Measurements from ENCODE around the gene PAFAH1B2. TPM values are rescaled to one million over a fixed set of nuclear protein-coding genes. Genes with fewer than 3 reads are reported as not detected.

Gene PAFAH1B2
- total and polyA plus RNA-seq, 2 of the 8 experiments (the other 6 are each of a cell fraction or from before 2014, with no cell fraction given) = 38.2 to 161 TPM

DNA sequence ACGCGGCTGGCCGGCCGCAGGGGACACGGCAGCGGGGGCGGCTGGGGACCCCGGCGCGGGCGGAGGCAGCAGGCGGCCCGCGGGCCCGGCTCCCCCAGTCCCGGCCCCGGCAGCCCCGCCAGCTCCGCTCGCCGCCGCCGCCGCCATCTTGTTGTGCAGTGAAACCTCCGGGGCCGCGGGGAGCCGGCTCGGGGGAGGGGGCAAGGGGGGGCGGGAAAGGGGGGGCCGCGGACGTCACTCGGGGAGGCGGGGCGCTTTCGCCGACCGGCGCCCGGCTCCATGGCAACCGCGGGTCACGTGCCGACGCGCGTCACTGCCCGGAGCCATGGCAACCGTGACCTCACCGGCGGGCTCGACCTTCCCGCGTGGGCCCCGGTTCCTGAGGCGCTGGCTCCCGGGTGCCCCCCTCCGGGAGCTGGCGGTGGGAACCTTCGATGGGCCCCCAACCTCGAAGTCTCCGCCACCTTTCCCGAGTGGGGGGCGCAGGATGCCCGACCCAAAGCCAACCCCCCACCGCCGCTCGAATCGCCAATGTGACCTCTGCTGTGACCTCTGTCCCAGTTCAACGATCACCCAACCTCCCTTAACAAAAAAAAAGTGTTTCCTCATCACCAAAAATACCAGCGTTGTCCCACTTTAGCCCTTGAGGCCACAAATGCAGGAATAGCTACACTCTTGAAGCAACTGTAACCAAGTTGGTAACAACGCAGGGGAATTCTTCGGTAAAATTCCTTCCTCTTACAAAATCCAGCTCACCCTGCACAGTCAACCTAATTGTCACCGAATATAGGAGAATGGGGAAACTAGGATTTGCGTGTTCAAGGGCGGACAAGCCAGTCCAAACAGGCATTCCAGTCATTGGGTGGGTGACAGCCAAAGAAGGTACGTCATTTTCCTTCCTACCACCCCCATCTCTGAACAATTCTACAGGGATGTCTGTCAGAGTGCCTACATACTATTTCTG, 45.5 kb upstream of the PAFAH1B2 start, which contains the start of gene SIK3 (continued):
- TF ChIP-seq SIN3A (conservative IDR thresholded peaks at IDR 0.05 in 1 of 2, IDR thresholded peaks at IDR 0.05 in 1 of 2; ENCODE audit: low read depth in 1 of 2, low read length in 2 of 2) (peak; percentile 80 to 94; a peak in 3 of 4 replicates), FOSL1 (IDR thresholded peaks at IDR 0.05; ENCODE audit: insufficient read depth, low read depth, low read length) (no peak), PHF8 (conservative IDR thresholded peaks at IDR 0.05; ENCODE audit: low read depth, low read length) (peak; percentile 62), POLR2A (IDR thresholded peaks at IDR 0.05; ENCODE audit: control extremely low read depth in 1 of 2, low read depth in 2 of 2, low read length in 2 of 2) (peak in 1 of 2 experiments; percentile 61; a peak in 2 of 3 replicates), TBP (IDR thresholded peaks at IDR 0.05; ENCODE audit: low read depth, low read length) (0 out of 2 replicates have a peak, but pooled peaks have one; percentile 54), TAF1 (IDR thresholded peaks at IDR 0.05; ENCODE audit: low read depth, low read length) (peak; percentile 76), BACH1 (IDR thresholded peaks at IDR 0.05; ENCODE audit: low read length) (0 out of 2 replicates have a peak, but pooled peaks have one; percentile 35), ASH2L (IDR thresholded peaks at IDR 0.05; ENCODE audit: low read length) (peak; percentile 42), KDM4A (IDR thresholded peaks at IDR 0.05; ENCODE audit: low read depth, low read length, severe bottlenecking) (peak; percentile 35), RFX5 (IDR thresholded peaks at IDR 0.05; ENCODE audit: borderline replicate concordance, low read depth, low read length) (peak; percentile 63; the same call in 1 of the 2 replicates), EGR1 (IDR thresholded peaks at IDR 0.05; ENCODE audit: borderline replicate concordance, low read depth, low read length) (0 out of 2 replicates have a peak, but pooled peaks have one; percentile 18), SAP30 (IDR thresholded peaks at IDR 0.05; ENCODE audit: insufficient read depth, insufficient replicate concordance, low read length) (peak; percentile 33), CHD1 (IDR thresholded peaks at IDR 0.05; ENCODE audit: low read depth, low read length) (no peak), TAF7 (optimal IDR thresholded peaks at IDR 0.05; ENCODE audit: borderline replicate concordance, low read depth, low read length) (peak; percentile 7), HDAC6 (IDR thresholded peaks at IDR 0.05; ENCODE audit: low read depth, low read length) (no peak), POU5F1 (IDR thresholded peaks at IDR 0.05; ENCODE audit: low read depth, low read length) (no peak), RBBP5 (IDR thresholded peaks at IDR 0.05; ENCODE audit: borderline replicate concordance, low read depth, low read length) (peak; percentile 23; the same call in 1 of the 2 replicates), HDAC2 (IDR thresholded peaks at IDR 0.05; ENCODE audit: borderline replicate concordance in 1 of 2, low read depth in 2 of 2, low read length in 2 of 2) (peak in 1 of 2 experiments; percentile 36; a peak in 1 of 4 replicates)
- TF ChIP-seq, protein P1, sequence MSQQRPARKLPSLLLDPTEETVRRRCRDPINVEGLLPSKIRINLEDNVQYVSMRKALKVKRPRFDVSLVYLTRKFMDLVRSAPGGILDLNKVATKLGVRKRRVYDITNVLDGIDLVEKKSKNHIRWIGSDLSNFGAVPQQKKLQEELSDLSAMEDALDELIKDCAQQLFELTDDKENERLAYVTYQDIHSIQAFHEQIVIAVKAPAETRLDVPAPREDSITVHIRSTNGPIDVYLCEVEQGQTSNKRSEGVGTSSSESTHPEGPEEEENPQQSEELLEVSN (IDR thresholded peaks at IDR 0.05) = no peak
- TF ChIP-seq, protein P2, sequence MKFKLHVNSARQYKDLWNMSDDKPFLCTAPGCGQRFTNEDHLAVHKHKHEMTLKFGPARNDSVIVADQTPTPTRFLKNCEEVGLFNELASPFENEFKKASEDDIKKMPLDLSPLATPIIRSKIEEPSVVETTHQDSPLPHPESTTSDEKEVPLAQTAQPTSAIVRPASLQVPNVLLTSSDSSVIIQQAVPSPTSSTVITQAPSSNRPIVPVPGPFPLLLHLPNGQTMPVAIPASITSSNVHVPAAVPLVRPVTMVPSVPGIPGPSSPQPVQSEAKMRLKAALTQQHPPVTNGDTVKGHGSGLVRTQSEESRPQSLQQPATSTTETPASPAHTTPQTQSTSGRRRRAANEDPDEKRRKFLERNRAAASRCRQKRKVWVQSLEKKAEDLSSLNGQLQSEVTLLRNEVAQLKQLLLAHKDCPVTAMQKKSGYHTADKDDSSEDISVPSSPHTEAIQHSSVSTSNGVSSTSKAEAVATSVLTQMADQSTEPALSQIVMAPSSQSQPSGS (IDR thresholded peaks at IDR 0.05; ENCODE audit: low read length) = no peak

Measured in H1 (cell line).